Muscle layer of colon (tissue), 2 donors: ENCODE results near the gene NFIB.

Source experiments
- H3K27ac ChIP-seq: one replicate; pipeline ENCODE4 v1.7.0; 2013; ENCODE audit warnings: low read depth, mild to moderate bottlenecking, low read length, moderate library complexity
- H3K27me3 ChIP-seq, 2 donors: one replicate each; pipeline ENCODE4 v1.7.0; 2013; ENCODE audit warnings: low read length in 2 of 2, mild to moderate bottlenecking in 2 of 2; ENCODE audit not compliant: insufficient read depth in 2 of 2, control insufficient read depth in 1 of 2
- H3K36me3 ChIP-seq: one replicate; pipeline ENCODE4 v1.7.0; 2013; ENCODE audit warnings: mild to moderate bottlenecking, low read length; ENCODE audit not compliant: insufficient read depth
- H3K4me1 ChIP-seq: one replicate; pipeline ENCODE4 v1.7.0; 2013; ENCODE audit warnings: mild to moderate bottlenecking, low read length; ENCODE audit not compliant: insufficient read depth
- H3K4me3 ChIP-seq, 2 donors: one replicate each; pipeline ENCODE4 v1.7.0; 2013; ENCODE audit warnings: low read length in 2 of 2, low read depth in 1 of 2, mild to moderate bottlenecking in 1 of 2, moderate library complexity in 1 of 2
- H3K9ac ChIP-seq: one replicate; pipeline ENCODE4 v1.7.0; 2013; ENCODE audit warnings: low read length
- H3K9me3 ChIP-seq: one replicate; pipeline ENCODE4 v1.7.0; 2013; ENCODE audit warnings: mild to moderate bottlenecking, low read length
- donor health status: abdominal sarcoma.
- donor health status: Adenocarcinoma of cecum.

NFIB gene

GRCh38 chr9:14313951-14314423 lies at the start of gene NFIB:
Gene NFIB, minus strand, starts transcription at chr9:14314141. Its CDS starts 630 bp downstream, at chr9:14313511.
- Histone ChIP-seq H3K27ac (peak within 1 kb of the TSS; percentile 88), H3K27me3 (no peaks in the 10 kb centered on the region), H3K9me3 (no peaks in the 10 kb centered on the region), H3K4me3 (peak within 1 kb of the TSS; percentile 72 to 94), H3K9ac (peak within 1 kb of the TSS; percentile 85), H3K4me1 (peaks cover 31% of the 10 kb centered on the region), H3K36me3 (no peaks in the 10 kb centered on the region)

- Histone ChIP-seq H3K9ac (no peak overlapping the region), H3K27ac (peak overlapping the region; percentile 50), H3K9me3 (no peaks in the 10 kb centered on the region), H3K36me3 (no peaks in the 10 kb centered on the region), H3K4me1 (peaks cover 51% of the 10 kb centered on the region), H3K27me3 (no peaks in the 10 kb centered on the region), H3K4me3 (no peak overlapping the region)
These were observed 48.2 kb upstream of the NFIB start for GRCh38 chr9:14362175-14362574.

- H3K9me3 ChIP-seq, result no peaks in the 10 kb centered on the region
- peaks cover 52% of the 10 kb centered on the region for H3K4me1 ChIP-seq
- no peak overlapping the region for H3K4me3 ChIP-seq
- H3K27me3 ChIP-seq, result no peaks in the 10 kb centered on the region
- no peaks in the 10 kb centered on the region for H3K36me3 ChIP-seq
- no peak overlapping the region for H3K9ac ChIP-seq
- H3K27ac ChIP-seq, result no peak overlapping the region
These were observed 47.1 kb upstream of the NFIB start for GRCh38 chr9:14361074-14361473.

- H3K4me3 ChIP-seq, result no peak overlapping the region
- no peaks in the 10 kb centered on the region for H3K9me3 ChIP-seq
- H3K4me1 ChIP-seq, result peaks cover 43% of the 10 kb centered on the region
- H3K36me3 ChIP-seq, result no peaks in the 10 kb centered on the region
- no peak overlapping the region for H3K27ac ChIP-seq
- no peaks in the 10 kb centered on the region for H3K27me3 ChIP-seq
- H3K9ac ChIP-seq, result no peak overlapping the region
These were observed 44.6 kb upstream of the NFIB start for GRCh38 chr9:14358523-14358922.

- Histone ChIP-seq H3K27me3 (no peaks in the 10 kb centered on the region), H3K9ac (no peak overlapping the region), H3K4me3 (no peak overlapping the region), H3K9me3 (no peaks in the 10 kb centered on the region), H3K4me1 (peaks cover 40% of the 10 kb centered on the region), H3K36me3 (no peaks in the 10 kb centered on the region), H3K27ac (peak overlapping the region; percentile 35)
These were observed 42.7 kb upstream of the NFIB start for GRCh38 chr9:14356351-14357265.

- H3K4me3 ChIP-seq, result no peak overlapping the region
- no peaks in the 10 kb centered on the region for H3K36me3 ChIP-seq
- H3K27ac ChIP-seq, result no peak overlapping the region
- peaks cover 46% of the 10 kb centered on the region for H3K4me1 ChIP-seq
- H3K9me3 ChIP-seq, result no peaks in the 10 kb centered on the region
- peaks cover 9% of the 10 kb centered on the region in 2 donors for H3K27me3 ChIP-seq
- H3K9ac ChIP-seq, result no peak overlapping the region
These were observed 40.3 kb upstream of the NFIB start for GRCh38 chr9:14354201-14354600.

- H3K4me1 ChIP-seq, result peaks cover 54% of the 10 kb centered on the region
- peaks cover 16 to 17% of the 10 kb centered on the region in 2 donors for H3K27me3 ChIP-seq
- H3K36me3 ChIP-seq, result no peaks in the 10 kb centered on the region
- peak overlapping the region; percentile 54 for H3K27ac ChIP-seq
- peak overlapping the region; percentile 18 to 29 for H3K4me3 ChIP-seq
- H3K9ac ChIP-seq, result no peak overlapping the region
- H3K9me3 ChIP-seq, result no peaks in the 10 kb centered on the region
These were observed 39.5 kb upstream of the NFIB start for GRCh38 chr9:14353222-14354056.

- H3K27ac ChIP-seq, result no peak overlapping the region
- H3K36me3 ChIP-seq, result no peaks in the 10 kb centered on the region
- no peak overlapping the region for H3K9ac ChIP-seq
- no peaks in the 10 kb centered on the region for H3K9me3 ChIP-seq
- peaks cover 26% of the 10 kb centered on the region in 2 donors for H3K27me3 ChIP-seq
- peaks cover 61% of the 10 kb centered on the region for H3K4me1 ChIP-seq
- H3K4me3 ChIP-seq, result no peak overlapping the region
These were observed 38.6 kb upstream of the NFIB start for GRCh38 chr9:14352503-14352902.

GRCh38 chr9:14351221-14351836 lies 37.4 kb upstream of the NFIB start:
- peaks cover 3% of the 10 kb centered on the region for H3K9me3 ChIP-seq
- peaks cover 61% of the 10 kb centered on the region for H3K4me1 ChIP-seq
- H3K27ac ChIP-seq, result no peak overlapping the region
- no peak overlapping the region for H3K9ac ChIP-seq
- peaks cover 35 to 38% of the 10 kb centered on the region in 2 donors for H3K27me3 ChIP-seq
- H3K36me3 ChIP-seq, result no peaks in the 10 kb centered on the region
- no peak overlapping the region for H3K4me3 ChIP-seq

- no peak overlapping the region for H3K27ac ChIP-seq
- H3K4me1 ChIP-seq, result peaks cover 65% of the 10 kb centered on the region
- H3K27me3 ChIP-seq, result peaks cover 40 to 44% of the 10 kb centered on the region in 2 donors
- H3K36me3 ChIP-seq, result no peaks in the 10 kb centered on the region
- no peak overlapping the region for H3K9ac ChIP-seq
- no peak overlapping the region for H3K4me3 ChIP-seq
- peaks cover 3% of the 10 kb centered on the region for H3K9me3 ChIP-seq
These were observed 36.8 kb upstream of the NFIB start for GRCh38 chr9:14350754-14351153.

- Histone ChIP-seq H3K27me3 (peaks cover 44 to 48% of the 10 kb centered on the region in 2 donors), H3K9ac (no peak overlapping the region)
These were observed 36.4 kb upstream of the NFIB start for GRCh38 chr9:14350349-14350728.

More at GRCh38 chr9:14350349-14350728, 36.4 kb upstream of the NFIB start:
- peaks cover 3% of the 10 kb centered on the region for H3K9me3 ChIP-seq
- H3K27ac ChIP-seq, result no peak overlapping the region
- no peak overlapping the region for H3K4me3 ChIP-seq
- no peaks in the 10 kb centered on the region for H3K36me3 ChIP-seq
- H3K4me1 ChIP-seq, result peaks cover 65% of the 10 kb centered on the region
